Heart right ventricle (tissue), 16 donors: ENCODE results near the gene SLC23A2. TPM values are rescaled to one million over a fixed set of nuclear protein-coding genes. Genes with fewer than 3 reads are reported as not detected.

Experiments used
- ATAC-seq, 8 donors: fragments of 200-7000 bp; cut with Tn5 transposase; one replicate each; pipeline ENCODE4 v1.9.1; 2020; ENCODE audit warnings: mild to moderate bottlenecking in 8 of 8, moderate library complexity in 8 of 8, moderate number of reproducible peaks in 1 of 8
- DNase-seq, 2 donors: peaks; one replicate each; pipeline ENCODE4 v3.0.0-alpha.2; 2020
- H3K27ac ChIP-seq, 10 donors: fragments of 200-600 bp; sonication (generic) in 2 of 10; one replicate each; pipeline versions ENCODE4 v1.5.0 to v1.8.0; 2020 to 2022; ENCODE audit warnings: mild to moderate bottlenecking in 3 of 10
- H3K27me3 ChIP-seq, 7 donors: fragments of 200-600 bp; one replicate each; pipeline ENCODE4 v1.8.0; 2021 to 2022; ENCODE audit warnings: mild to moderate bottlenecking in 2 of 7
- H3K36me3 ChIP-seq, 9 donors: fragments of 200-600 bp; sonication (generic) in 1 of 9; one replicate each; pipeline versions ENCODE4 v1.5.0 to v1.8.0; 2020 to 2022; ENCODE audit warnings: mild to moderate bottlenecking in 2 of 9
- H3K4me1 ChIP-seq, 9 donors: fragments of 200-600 bp; sonication (generic) in 1 of 9; one replicate each; pipeline versions ENCODE4 v1.5.0 to v1.8.0; 2020 to 2022; ENCODE audit warnings: mild to moderate bottlenecking in 4 of 9
- H3K4me3 ChIP-seq, 10 donors: fragments of 200-600 bp; sonication (generic) in 2 of 10; one replicate each; pipeline versions ENCODE4 v1.5.0 to v1.8.0; 2020 to 2022; ENCODE audit warnings: mild to moderate bottlenecking in 7 of 10, moderate library complexity in 2 of 10
- H3K9me3 ChIP-seq, 11 donors: fragments of 200-600 bp in 10 of 11; sonication (generic) in 2 of 11; one replicate each; pipeline versions ENCODE4 v1.5.0 to v1.8.0; 2013 to 2022; ENCODE audit warnings: mild to moderate bottlenecking in 2 of 11, control low read depth in 1 of 11, moderate library complexity in 1 of 11
- WGBS, 2 donors: extraction: QIAGEN DNeasy Blood & Tissue Kit; methylation state at CpG; one replicate each; pipeline ENCODE4 v1.1.7; 2013; ENCODE audit warnings: inconsistent platforms in 1 of 2; 5-methylcytosine and 5-hydroxymethylcytosine counted together
- intact Hi-C, 10 donors: fragments of 100-400 bp; cut with DNase I; formaldehyde crosslinking; loops; one replicate each; pipeline versions ENCODE4 v1.11.1 to v1.14.2; 2022
- polyA plus RNA-seq, 2 donors: library from polyadenylated mRNA; stranded (reverse); fragments of 200-250 nt; gene quantifications; one replicate each; pipeline ENCODE4 v1.2.3, GENCODE V29; 2013
- total RNA-seq, 10 donors: library from RNA; stranded (reverse); fragmentation: NEBNext Ultra II Directional in 3 of 10; extraction: Animal tissue kit (Norgen Biotek cat#: 25700) in 3 of 10; gene quantifications; one replicate each; pipeline versions ENCODE4 v1.2.1 to v1.2.4, GENCODE V29; 2021 to 2023
- TF ChIP-seq, protein P1 (sequence below), 9 donors: fragments of 200-600 bp; sonication (generic) in 2 of 9; IDR thresholded peaks; one replicate each; pipeline versions ENCODE4 v1.5.0 to v1.8.0; 2021 to 2022; ENCODE audit warnings: antibody characterized with exemption in 9 of 9, mild to moderate bottlenecking in 5 of 9, moderate library complexity in 1 of 9
- donor health status: Arrhythmogenic right ventricular cardiomyopathy.
- donor health status: ischemic (EF 13 %, LVEDD 7.1; RV severe dilation, severe dysfunction).
- donor health status: healthy with polysubstance abuse.
- donor health status: DM: no; HTN: yes; CAD: no.
- donor health status: DM: no; HTN: no; CAD: no.
- donor health status: ischemic (EF 25% LVEDD 6.9; RV normal size, moderate dysfunction).
- donor health status: ischemic (EF 25% LVEDD 5.7; RV mildly dilated, moderate dysfunction).
- donor health status: healthy.
- donor health status: DM: yes; HTN: yes; CAD: no.
- donor health status: Ischemic cardiomyopathy.
- donor health status: ischemic (EF 35%, LVEDD 5.7; RV mildly dilated, moderate dysfunction).
- donor health status: nonischemic (EF 11% LVEDD 7.7; RV severe dilation, severe dysfunction).
- donor health status: DM: yes; HTN: yes; CAD: no.
- donor health status: PGD.
- donor health status: ischemic (EF 29% LVEDD 5.4; RV normal size, mild dysfunction).
- donor health status: nonischemic (EF 23%, LVEDD 6.1; RV moderate dilation, normal function).

SLC23A2 gene
- total and polyA plus RNA-seq, 12 donors: 2.0 to 12.3 (median 6.9) TPM

DNA sequence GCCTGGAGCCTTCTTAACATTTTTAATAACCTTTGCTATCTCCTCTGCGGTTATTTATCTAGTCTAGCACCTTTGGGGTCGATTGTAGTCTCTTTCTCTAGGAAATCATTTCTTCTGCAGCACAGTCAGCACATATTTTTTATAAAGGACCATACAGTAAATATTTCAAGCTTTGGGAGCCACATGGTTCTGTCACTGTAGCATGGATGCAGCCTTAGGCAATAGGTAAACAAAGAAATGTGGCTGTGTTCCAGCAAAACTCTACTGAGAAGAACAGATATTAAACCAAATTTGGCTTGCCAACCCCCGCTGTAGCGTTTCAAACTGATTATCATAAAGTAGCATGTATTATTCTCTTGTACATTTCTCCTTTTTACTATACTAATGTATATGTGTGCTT is 95.7 kb downstream of the SLC23A2 start:
- TF ChIP-seq, protein P1, sequence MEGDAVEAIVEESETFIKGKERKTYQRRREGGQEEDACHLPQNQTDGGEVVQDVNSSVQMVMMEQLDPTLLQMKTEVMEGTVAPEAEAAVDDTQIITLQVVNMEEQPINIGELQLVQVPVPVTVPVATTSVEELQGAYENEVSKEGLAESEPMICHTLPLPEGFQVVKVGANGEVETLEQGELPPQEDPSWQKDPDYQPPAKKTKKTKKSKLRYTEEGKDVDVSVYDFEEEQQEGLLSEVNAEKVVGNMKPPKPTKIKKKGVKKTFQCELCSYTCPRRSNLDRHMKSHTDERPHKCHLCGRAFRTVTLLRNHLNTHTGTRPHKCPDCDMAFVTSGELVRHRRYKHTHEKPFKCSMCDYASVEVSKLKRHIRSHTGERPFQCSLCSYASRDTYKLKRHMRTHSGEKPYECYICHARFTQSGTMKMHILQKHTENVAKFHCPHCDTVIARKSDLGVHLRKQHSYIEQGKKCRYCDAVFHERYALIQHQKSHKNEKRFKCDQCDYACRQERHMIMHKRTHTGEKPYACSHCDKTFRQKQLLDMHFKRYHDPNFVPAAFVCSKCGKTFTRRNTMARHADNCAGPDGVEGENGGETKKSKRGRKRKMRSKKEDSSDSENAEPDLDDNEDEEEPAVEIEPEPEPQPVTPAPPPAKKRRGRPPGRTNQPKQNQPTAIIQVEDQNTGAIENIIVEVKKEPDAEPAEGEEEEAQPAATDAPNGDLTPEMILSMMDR (IDR thresholded peaks at IDR 0.05): no peak
- Histone ChIP-seq H3K27me3 (no peaks in the 10 kb centered on the region), H3K9me3 (peaks cover 0 to 5% (median 0%) of the 10 kb centered on the region in 11 donors), H3K36me3 (peaks cover 0 to 23% (median 0%) of the 10 kb centered on the region in 9 donors), H3K4me3 (no peak overlapping the region), H3K4me1 (peaks cover 0 to 3% (median 0%) of the 10 kb centered on the region in 9 donors), H3K27ac (no peak overlapping the region)
- intact Hi-C loops: no loop called here
- ATAC-seq: no peak
- 78 to 83% methylated on average over 4 of the region's 4 CpGs for WGBS, 2 donors
- DNase-seq: no peak

DNA sequence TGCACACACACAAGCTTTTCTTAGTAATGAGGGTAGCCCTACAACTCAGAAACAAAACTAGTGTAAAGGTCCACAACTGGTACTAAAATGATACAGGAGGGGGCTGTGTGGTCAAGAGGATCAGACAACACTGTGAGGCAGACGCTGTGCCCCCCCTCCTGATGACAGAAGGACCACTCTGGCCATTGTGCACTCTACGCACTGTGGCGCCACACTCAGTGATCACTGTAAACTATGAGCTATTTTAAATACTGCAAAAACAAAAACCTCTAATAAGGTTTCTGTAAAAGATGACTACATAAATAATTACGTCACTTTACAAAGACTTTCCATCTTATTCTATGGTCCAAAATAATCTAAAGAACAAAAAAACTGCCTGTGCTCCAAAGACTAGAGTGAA is 96.1 kb downstream of the SLC23A2 start:
- 94 to 95% methylated on average over 4 of the region's 4 CpGs for WGBS, 2 donors

DNA sequence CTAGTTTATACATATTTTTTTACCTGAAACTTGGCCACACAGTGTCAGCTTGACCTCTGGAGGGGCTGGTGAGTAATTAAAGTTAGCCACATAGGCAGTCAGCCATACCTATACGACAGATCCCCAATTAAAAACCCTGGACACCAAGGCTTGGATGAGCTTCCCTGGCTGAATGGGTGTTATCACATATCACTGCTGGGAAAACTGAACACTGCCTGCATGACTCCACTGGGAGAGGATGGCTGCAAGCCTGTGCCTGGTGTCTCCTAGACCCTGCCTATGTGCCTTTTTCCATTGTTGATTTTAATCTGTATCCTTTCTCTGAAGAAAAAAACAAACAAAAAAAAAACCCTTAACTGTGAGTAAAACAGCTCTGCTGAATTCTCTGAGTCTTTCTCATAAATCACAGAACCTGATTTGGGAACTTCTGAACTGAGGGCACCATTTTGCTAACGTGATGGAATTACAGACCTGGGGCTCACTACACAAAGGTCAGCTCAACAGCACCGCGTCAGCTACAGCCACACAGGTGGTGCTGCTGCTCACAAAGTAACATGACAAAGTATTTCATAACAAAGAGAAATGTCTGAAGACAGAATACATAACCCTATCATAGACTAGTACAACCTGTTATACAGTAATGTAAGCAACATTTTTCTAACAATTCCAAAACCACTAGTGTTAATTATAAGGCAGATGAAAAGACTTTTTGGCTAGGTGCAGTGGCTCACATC is 97.0 kb downstream of the SLC23A2 start:
- 98% methylated on average over 4 of the region's 4 CpGs for WGBS, 2 donors
- Histone ChIP-seq H3K9me3 (peaks cover 0 to 5% (median 0%) of the 10 kb centered on the region in 11 donors), H3K4me1 (peaks cover 0 to 8% (median 0%) of the 10 kb centered on the region in 9 donors), H3K27me3 (no peaks in the 10 kb centered on the region), H3K4me3 (no peak overlapping the region), H3K27ac (no peak overlapping the region), H3K36me3 (peaks cover 0 to 33% (median 2%) of the 10 kb centered on the region in 9 donors)
- intact Hi-C loops: no loop called here
- DNase-seq (no peak), ATAC-seq (no peak)
- TF ChIP-seq, protein P1 (IDR thresholded peaks at IDR 0.05): no peak

More for the DNA sequence above, 96.1 kb downstream of the SLC23A2 start:
- Histone ChIP-seq H3K4me3 (no peak overlapping the region), H3K36me3 (peaks cover 0 to 26% (median 0%) of the 10 kb centered on the region in 9 donors), H3K27ac (no peak overlapping the region), H3K27me3 (no peaks in the 10 kb centered on the region), H3K4me1 (peaks cover 0 to 7% (median 0%) of the 10 kb centered on the region in 9 donors), H3K9me3 (peaks cover 0 to 5% (median 0%) of the 10 kb centered on the region in 11 donors)
- ATAC-seq (no peak), DNase-seq (no peak)
- TF ChIP-seq, protein P1 (IDR thresholded peaks at IDR 0.05): no peak
- intact Hi-C loops: no loop called here

DNA sequence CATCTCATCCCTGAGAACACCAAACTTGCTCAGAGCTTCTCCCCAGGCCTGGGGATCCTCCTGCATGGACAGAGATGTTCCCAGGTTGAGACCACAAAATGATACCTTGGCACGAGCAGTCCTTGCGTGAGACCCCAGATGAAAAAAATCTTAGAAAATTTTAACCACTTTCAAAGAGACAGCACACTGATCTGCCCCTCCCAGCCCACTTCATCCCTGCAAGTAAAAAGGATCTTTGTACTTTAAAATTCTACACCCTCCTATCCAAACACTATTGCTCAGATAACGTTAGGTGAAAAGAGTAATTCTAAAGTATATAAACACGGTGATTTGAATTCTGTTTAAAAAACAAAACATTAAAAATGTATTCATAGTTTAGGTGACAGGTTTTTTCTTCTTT is 98.5 kb downstream of the SLC23A2 start:
- no peak for DNase-seq
- TF ChIP-seq, protein P1 (IDR thresholded peaks at IDR 0.05): no peak
- Histone ChIP-seq H3K4me3 (no peak overlapping the region), H3K27me3 (no peaks in the 10 kb centered on the region), H3K36me3 (peaks cover 0 to 45% (median 9%) of the 10 kb centered on the region in 9 donors), H3K27ac (no peak overlapping the region), H3K9me3 (peaks cover 0 to under 1% (median 0%) of the 10 kb centered on the region in 11 donors), H3K4me1 (peaks cover 0 to 22% (median 0%) of the 10 kb centered on the region in 9 donors)
- 95 to 97% methylated on average over 4 of the region's 4 CpGs for WGBS, 2 donors
- intact Hi-C loops: no loop called here
- ATAC-seq: no peak
